ENCODE measurements around the gene ERI2. TPM values are rescaled to one million over a fixed set of nuclear protein-coding genes. Genes with fewer than 3 reads are reported as not detected.

Gene ERI2
- total and polyA plus RNA-seq, 2 of the 13 experiments (the other 11 are each of a cell fraction or from before 2014, with no cell fraction given), result 17.4 to 41.3 TPM

- TF ChIP-seq ZNF230 (CRISPR knock-in tag; IDR thresholded peaks at IDR 0.05) (peak; percentile 84; the same call in 1 of the 2 replicates), MATR3 (CRISPR knock-in tag; IDR thresholded peaks at IDR 0.05) (no peak), ZUFSP (CRISPR knock-in tag; IDR thresholded peaks at IDR 0.05; ENCODE audit: borderline replicate concordance) (no peak), PHF20 (CRISPR knock-in tag; IDR thresholded peaks at IDR 0.05) (no peak), ZNF24 (IDR thresholded peaks at IDR 0.05) (no peak), SMC3 (IDR thresholded peaks at IDR 0.05; ENCODE audit: low read length) (no peak), IRX3 (CRISPR knock-in tag; IDR thresholded peaks at IDR 0.05; ENCODE audit: borderline replicate concordance, low read depth) (peak; percentile 63; the same call in 1 of the 2 replicates), RELA (CRISPR knock-in tag; IDR thresholded peaks at IDR 0.05) (no peak), REL (CRISPR knock-in tag; conservative IDR thresholded peaks at IDR 0.05) (no peak), NR3C1 (CRISPR knock-in tag; IDR thresholded peaks at IDR 0.05) (no peak), KDM5B (CRISPR knock-in tag; IDR thresholded peaks at IDR 0.05; ENCODE audit: borderline replicate concordance) (no peak), EED (CRISPR knock-in tag; IDR thresholded peaks at IDR 0.05) (no peak; the same call in 1 of the 2 replicates), ZNF878 (CRISPR knock-in tag; IDR thresholded peaks at IDR 0.05) (0 out of 2 replicates have a peak, but pooled peaks have one; percentile 19), U2AF2 (IDR thresholded peaks at IDR 0.05; ENCODE audit: low read depth, low read length) (no peak), SMAD1 (CRISPR knock-in tag; IDR thresholded peaks at IDR 0.05; ENCODE audit: borderline replicate concordance, low read depth) (no peak), NR2F1 (CRISPR knock-in tag; IDR thresholded peaks at IDR 0.05) (no peak), U2AF1 (optimal IDR thresholded peaks at IDR 0.05; ENCODE audit: low read depth, low read length) (no peak), NRL (CRISPR knock-in tag; IDR thresholded peaks at IDR 0.05; ENCODE audit: borderline replicate concordance) (no peak), SNAPC2 (CRISPR knock-in tag; IDR thresholded peaks at IDR 0.05) (peak; percentile 81; the same call in 1 of the 2 replicates), KLF11 (CRISPR knock-in tag; IDR thresholded peaks at IDR 0.05) (peak; percentile 60; the same call in 1 of the 2 replicates), MTF1 (CRISPR knock-in tag; IDR thresholded peaks at IDR 0.05) (no peak), XRCC5 (optimal IDR thresholded peaks at IDR 0.05; ENCODE audit: low read length) (no peak), RXRB (CRISPR knock-in tag; IDR thresholded peaks at IDR 0.05; ENCODE audit: borderline replicate concordance) (peak; percentile 52; the same call in 1 of the 2 replicates), ZNF205 (CRISPR knock-in tag; IDR thresholded peaks at IDR 0.05) (no peak), UBTF (CRISPR knock-in tag; IDR thresholded peaks at IDR 0.05) (peak; percentile 46; the same call in 1 of the 2 replicates)
Measured at GRCh38 chr16:20803561-20804214, 2.6 kb downstream of the ERI2 start (continued).

Data from HepG2 (cell line).